ENCODE measurements around the gene GPRASP1.

The GPRASP1 gene

GRCh38 chrX:102697494-102697893 lies 46.2 kb downstream of the GPRASP1 start:
- peak; percentile 9 to 22 for DNase-seq
